ENCODE results near the gene KAT8. TPM values are rescaled to one million over a fixed set of nuclear protein-coding genes. Genes with fewer than 3 reads are reported as not detected.
A peak's percentile ranks its signal among the peaks of the same experiment; 100 is the strongest.

KAT8 gene
- 10 to 100 TPM; 51.9 to 79.9 (median 66.0) TPM for total RNA-seq
- polyA plus RNA-seq = 100 to 1,000 TPM in 1 of 2 donors, 10 to 100 TPM in 1; 56.3 to 107 TPM
- long read RNA-seq, donor 1, transcript KAT8-201 (11 exons, 1,525 nt) = major isoform, 34 of 45 reads
- long read RNA-seq, donor 1, partial matches to known transcripts = 2 of 45 reads
- long read RNA-seq, donor 1, other reads (novel, unspliced or antisense) = 4 of 45 reads
- long read RNA-seq, donor 2, transcript KAT8-201 (11 exons, 1,525 nt) = major isoform, 26 of 38 reads
- long read RNA-seq, donor 2, partial matches to known transcripts = 5 of 38 reads
- long read RNA-seq, donor 2, other reads (novel, unspliced or antisense) = 4 of 38 reads
- long read RNA-seq, donor 3, transcript KAT8-201 (11 exons, 1,525 nt) = major isoform, 5 of 10 reads
- long read RNA-seq, donor 3, partial matches to known transcripts = 2 of 10 reads
- long read RNA-seq, donor 3, other reads (novel, unspliced or antisense) = 3 of 10 reads

DNA sequence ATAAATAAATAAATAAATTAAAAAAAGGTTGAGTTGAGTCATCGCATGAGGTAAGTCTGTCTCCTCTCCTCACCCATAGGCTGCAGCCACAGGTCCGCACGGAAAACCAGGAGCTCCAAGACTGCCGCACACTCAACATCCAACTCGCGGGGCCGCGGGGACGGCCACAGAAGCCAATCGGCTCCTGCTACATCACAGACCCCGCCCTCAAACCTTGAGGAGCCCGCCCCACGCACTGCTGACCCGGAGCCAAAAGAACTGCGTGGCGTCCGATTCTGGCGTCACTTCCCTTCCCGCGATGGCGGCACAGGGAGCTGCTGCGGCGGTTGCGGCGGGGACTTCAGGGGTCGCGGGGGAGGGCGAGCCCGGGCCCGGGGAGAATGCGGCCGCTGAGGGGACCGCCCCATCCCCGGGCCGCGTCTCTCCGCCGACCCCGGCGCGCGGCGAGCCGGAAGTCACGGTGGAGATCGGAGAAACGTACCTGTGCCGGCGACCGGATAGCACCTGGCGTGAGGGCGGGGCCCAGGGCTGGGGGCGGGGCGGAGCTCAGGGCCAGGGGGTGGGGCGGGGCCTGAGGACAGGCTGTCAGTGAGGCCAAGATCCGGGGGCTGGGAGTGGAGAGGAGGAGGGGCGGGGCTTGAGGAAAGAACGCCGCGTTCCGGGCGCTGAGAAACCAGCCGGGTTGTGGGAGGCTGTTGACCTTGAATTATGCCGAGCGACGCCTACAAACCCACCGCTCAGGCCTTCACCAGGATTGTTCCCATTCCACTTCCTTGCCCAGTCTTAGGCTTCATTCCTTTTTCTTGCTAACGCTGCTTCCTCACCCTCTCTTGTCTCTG is at the start of gene KAT8:
Gene KAT8 (plus strand): TSS at position 281 of the 839 bp plus-strand sequence. CDS start 18 bp downstream, at position 299.
- WGBS, 2 donors = 0 to 1% methylated on average over 60 to 68 of the region's 68 CpGs
- no peaks in the 10 kb centered on the region for H3K27me3 ChIP-seq
- intact Hi-C loops (cut with DNase I) = loop anchor here in 5 of 10 donors (1.0 to 10.0 kb wide), 4 partner anchors 21 to 337 kb away; partner anchors contain the start of genes ARMC5 (in 1 of the 5) and FUS (in 1 of the 5)
- peak within 1 kb of the TSS; percentile 44 to 87 (median 74) for H3K4me3 ChIP-seq
- peaks cover 0 to 45% (median 33%) of the 10 kb centered on the region in 9 donors for H3K36me3 ChIP-seq
- H3K27ac ChIP-seq = peak within 1 kb of the TSS; percentile 91 to 98 (median 96)
- H3K4me1 ChIP-seq = peaks cover 10 to 62% (median 39%) of the 10 kb centered on the region in 9 donors
- ATAC-seq (peak; percentile 93 to 97 (median 94)), DNase-seq (peak; percentile 98 to 99)
- TF ChIP-seq, protein P1, sequence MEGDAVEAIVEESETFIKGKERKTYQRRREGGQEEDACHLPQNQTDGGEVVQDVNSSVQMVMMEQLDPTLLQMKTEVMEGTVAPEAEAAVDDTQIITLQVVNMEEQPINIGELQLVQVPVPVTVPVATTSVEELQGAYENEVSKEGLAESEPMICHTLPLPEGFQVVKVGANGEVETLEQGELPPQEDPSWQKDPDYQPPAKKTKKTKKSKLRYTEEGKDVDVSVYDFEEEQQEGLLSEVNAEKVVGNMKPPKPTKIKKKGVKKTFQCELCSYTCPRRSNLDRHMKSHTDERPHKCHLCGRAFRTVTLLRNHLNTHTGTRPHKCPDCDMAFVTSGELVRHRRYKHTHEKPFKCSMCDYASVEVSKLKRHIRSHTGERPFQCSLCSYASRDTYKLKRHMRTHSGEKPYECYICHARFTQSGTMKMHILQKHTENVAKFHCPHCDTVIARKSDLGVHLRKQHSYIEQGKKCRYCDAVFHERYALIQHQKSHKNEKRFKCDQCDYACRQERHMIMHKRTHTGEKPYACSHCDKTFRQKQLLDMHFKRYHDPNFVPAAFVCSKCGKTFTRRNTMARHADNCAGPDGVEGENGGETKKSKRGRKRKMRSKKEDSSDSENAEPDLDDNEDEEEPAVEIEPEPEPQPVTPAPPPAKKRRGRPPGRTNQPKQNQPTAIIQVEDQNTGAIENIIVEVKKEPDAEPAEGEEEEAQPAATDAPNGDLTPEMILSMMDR (IDR thresholded peaks at IDR 0.05) = no peak
- no peaks in the 10 kb centered on the region for H3K9me3 ChIP-seq

DNA sequence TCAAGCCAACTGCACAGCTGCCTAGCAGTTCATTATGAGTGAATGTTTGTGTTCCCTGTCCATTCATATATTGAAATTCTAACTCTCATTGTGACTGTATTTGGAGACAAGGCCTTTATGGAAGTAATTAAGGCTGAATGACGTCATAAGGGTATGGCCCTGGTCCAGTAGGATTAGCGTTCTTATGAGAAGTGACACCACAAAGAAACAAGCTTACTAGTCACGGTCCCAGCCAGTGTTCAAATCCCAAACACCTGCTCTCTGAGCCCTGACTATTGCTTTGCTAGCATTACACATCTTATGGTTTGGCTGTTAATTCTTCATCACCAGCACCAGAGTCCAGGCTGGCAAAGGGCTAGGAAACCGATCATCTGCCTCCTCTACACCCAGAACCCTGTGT is 45.6 kb upstream of the KAT8 start:
- DNase-seq (no peak), ATAC-seq (no peak)
- Histone ChIP-seq H3K36me3 (peaks cover 0 to 11% (median 6%) of the 10 kb centered on the region in 9 donors), H3K9me3 (no peaks in the 10 kb centered on the region), H3K4me3 (peak overlapping the region in 7 of 10 donors; percentile 74 to 99 (median 90)), H3K27ac (peak overlapping the region in 6 of 10 donors; percentile 87 to 99 (median 96)), H3K27me3 (no peaks in the 10 kb centered on the region), H3K4me1 (peaks cover 2 to 33% (median 27%) of the 10 kb centered on the region in 9 donors)
- intact Hi-C loops (cut with DNase I) = loop anchor here in 9 of 10 donors (5.0 to 10.0 kb wide), 8 partner anchors 35 to 113 kb away; partner anchors contain the start of genes STX4 (in 4 of the 9), HSD3B7 (in 3 of the 9), BCKDK (in 1 of the 9) and FUS (in 1 of the 9)
- TF ChIP-seq, protein P1 (IDR thresholded peaks at IDR 0.05) = no peak
- 40 to 46% methylated on average over 4 of the region's 4 CpGs for WGBS, 2 donors

- ATAC-seq = no peak
- Histone ChIP-seq H3K27me3 (no peaks in the 10 kb centered on the region), H3K4me1 (peaks cover 2 to 33% (median 27%) of the 10 kb centered on the region in 9 donors), H3K4me3 (peak overlapping the region; percentile 74 to 99 (median 84)), H3K27ac (peak overlapping the region in 9 of 10 donors; percentile 87 to 99 (median 96)), H3K9me3 (no peaks in the 10 kb centered on the region), H3K36me3 (peaks cover 0 to 19% (median 13%) of the 10 kb centered on the region in 9 donors)
- intact Hi-C loops (cut with DNase I) = loop anchor here in 9 of 10 donors (5.0 to 10.0 kb wide), 8 partner anchors 35 to 112 kb away; partner anchors contain the start of genes STX4 (in 4 of the 9), HSD3B7 (in 3 of the 9), BCKDK (in 1 of the 9) and FUS (in 1 of the 9)
- 2 to 3% methylated on average over 27 of the region's 27 CpGs for WGBS, 2 donors
- no peak for DNase-seq
- TF ChIP-seq, protein P1 (IDR thresholded peaks at IDR 0.05) = no peak
Measured at GRCh38 chr16:31072540-31073141, 44.8 kb upstream of the KAT8 start.

Data from heart right ventricle (tissue), 16 donors.